ENCODE measurements around the gene SLC22A31.
A peak's percentile ranks its signal among the peaks of the same experiment; 100 is the strongest.

SLC22A31 gene

GRCh38 chr16:89216315-89217137, 16.2 kb upstream of the SLC22A31 start:
- DNase-seq: peak; percentile 83

- no peak for DNase-seq
These were observed 10.7 kb upstream of the SLC22A31 start for GRCh38 chr16:89210904-89211515.

- no peak for DNase-seq
These were observed 10.0 kb upstream of the SLC22A31 start for GRCh38 chr16:89210165-89210903.

DNA sequence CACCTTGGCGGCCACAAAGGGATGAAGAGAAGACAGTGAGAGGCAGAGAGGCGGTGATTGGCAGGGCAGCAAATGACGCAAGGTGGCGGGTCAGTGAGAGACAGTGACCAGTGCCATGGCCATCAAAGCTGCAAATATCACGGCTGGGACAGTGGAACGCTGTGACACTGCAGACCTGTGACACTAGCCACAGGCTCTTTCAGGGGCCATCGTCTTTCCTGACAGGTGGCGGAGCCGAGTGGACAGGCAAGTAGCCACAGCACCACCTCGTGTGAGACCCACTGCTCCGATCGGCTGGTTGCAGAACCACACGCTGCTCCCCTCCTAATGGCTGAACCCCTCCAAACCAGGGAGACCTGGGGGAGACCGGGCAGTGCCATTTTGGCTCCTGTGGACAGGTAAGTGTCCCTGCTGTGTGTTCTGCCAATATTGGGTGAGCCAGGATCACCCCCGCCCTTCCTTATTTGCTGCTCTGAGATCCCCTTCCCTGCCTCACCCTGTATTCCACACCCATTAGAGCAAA, 9.2 kb upstream of the SLC22A31 start:
- no peak for DNase-seq

DNA sequence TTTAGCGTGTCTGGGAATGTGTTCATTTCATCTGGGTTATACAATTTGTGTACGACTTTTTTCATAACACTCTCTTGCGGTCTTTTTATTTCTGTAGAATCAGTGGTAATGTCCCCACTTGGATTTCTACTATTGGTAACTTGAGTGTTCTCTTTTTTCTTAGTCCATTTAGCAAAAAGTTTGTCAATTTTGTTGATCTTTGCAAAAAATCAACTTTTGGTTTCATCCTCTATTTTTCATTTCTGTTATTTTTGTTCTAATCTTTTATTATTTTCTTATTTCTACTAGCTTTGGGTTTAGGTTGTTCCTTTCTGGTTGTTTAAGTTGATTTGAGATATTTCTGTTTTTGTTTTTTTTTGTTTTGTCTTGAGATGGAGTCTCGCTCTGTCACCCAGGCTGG, 7.7 kb upstream of the SLC22A31 start:
- no peak for DNase-seq

DNA sequence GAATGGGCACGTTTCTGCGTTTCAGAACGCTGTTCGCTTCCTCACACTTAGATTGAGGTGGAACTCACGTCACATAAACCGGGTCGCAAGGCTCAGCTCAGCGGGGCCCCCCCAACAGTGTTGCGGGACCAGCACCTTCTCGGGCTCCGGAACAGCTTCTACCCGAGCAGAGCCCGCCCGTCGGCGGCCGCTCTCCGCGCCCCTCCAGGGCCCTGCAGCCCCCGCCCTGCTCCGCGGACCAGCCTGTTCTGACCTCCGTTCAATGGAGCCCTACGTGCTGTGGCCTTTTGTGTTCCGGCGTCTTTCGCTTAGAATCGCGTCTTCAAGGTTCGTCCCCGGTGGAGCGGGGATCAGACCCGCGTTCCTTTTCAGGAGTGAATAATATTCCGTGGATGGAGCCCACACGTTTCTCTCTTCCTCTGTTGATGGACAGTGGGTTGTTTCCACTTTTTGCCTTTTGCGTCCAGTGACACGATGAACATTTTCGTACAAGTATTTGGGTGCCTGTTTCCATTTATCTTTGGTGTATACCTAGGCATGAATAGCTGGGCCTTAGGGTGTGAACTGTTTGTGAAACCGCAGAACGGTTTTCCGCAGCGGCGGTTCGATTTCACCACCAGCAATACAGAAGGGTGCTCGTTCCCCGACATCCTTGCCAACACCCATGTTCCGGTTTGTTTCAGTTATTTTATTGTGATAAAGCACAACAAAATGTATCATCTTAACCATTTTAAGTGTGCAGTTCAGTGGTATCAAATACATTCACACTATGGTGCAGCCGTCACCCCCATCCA, 2.3 kb upstream of the SLC22A31 start:
- no peak for DNase-seq

GRCh38 chr16:89201439-89202377, 1.4 kb upstream of the SLC22A31 start:
- peak; percentile 88 for DNase-seq

GRCh38 chr16:89200850-89201411, 594 bp upstream of the SLC22A31 start:
- DNase-seq: no peak

GRCh38 chr16:89199241-89200123, 855 bp downstream of the SLC22A31 start:
- no peak for DNase-seq

GRCh38 chr16:89198417-89199240, 1.7 kb downstream of the SLC22A31 start:
- DNase-seq: no peak

GRCh38 chr16:89197633-89198416, 2.5 kb downstream of the SLC22A31 start:
- no peak for DNase-seq

DNA sequence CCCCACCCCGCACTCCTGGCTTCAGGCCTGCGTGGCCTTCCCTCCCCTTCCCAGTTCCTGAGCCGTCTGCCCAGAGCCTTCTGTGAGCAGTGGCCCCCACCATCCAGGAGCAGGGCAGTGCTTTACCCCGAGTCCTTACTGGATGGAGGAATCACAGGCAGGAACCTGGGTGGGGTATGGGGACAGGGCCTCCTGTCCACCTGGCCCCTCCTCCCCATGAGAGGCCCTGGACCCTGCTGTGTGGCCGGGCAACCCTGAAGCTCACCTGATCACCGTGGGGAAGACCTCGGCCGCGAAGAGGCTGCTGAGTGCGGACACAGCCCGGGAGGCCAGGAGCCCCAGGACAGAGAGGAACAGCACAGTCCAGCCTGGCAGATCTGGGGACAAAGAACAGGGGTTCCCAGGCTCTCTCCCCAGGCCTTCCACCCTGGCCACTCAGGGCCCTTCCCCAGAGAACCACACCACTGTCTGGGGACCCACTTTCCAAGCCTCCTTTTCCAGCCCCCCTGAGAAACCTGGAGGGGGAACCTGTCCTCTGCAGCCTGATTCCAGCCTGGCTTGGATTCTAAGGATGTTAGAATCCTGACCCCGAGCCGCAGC, 3.2 kb downstream of the SLC22A31 start:
- DNase-seq: no peak

DNA sequence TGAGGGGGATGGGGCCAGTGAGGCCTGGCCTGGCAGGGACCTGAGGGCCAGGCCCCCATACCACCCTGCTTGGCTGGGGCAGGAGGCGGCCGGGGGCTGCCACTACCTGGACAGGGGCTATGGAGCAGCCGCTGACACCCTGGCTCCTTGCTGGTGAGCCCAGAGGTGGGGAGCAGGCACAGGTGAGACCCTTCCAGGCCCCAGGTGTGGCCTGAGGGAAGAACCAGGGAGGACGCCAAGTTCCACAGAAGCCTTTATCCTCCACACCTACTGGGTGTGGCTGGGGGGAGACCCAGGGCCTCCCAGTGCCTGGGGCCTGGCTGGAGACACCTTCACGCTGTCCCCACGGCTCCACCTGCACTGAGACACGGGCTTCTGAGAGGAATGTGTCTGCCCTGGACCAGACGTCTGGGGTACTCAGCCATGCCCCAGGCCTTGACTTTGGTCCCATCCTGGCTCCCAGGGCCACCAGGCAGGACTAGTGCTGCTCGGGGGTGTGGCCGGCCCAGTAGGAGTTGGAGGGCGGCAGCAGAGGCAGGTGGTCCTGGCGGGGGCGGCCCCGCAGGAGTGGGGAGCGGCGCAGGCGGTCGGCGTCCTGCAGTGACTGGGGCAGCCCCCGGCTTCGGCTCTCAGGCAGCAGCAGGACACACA, 4.7 kb downstream of the SLC22A31 start:
- DNase-seq: no peak

GRCh38 chr16:89194340-89195311, 5.7 kb downstream of the SLC22A31 start:
- no peak for DNase-seq

GRCh38 chr16:89193576-89194293, 6.6 kb downstream of the SLC22A31 start:
- DNase-seq: no peak
